Epithelial cell of esophagus (primary cell): ENCODE data around the gene MAD1L1.

Experiments
- DNase-seq: peaks from one replicate; pipeline ENCODE4 v3.0.0; 2010; ENCODE audit warnings: low read depth
- H3K4me3 ChIP-seq: 2 replicates; pipeline ENCODE4 v1.5.1; 2011; ENCODE audit warnings: mild to moderate bottlenecking, low read length, control low read depth
- TF ChIP-seq, protein P1 (sequence below): IDR thresholded peaks from 2 replicates; pipeline ENCODE4 v1.5.1; 2011; ENCODE audit warnings: low read depth, mild to moderate bottlenecking, low read length, control low read depth, inconsistent platforms; ENCODE audit not compliant: insufficient read depth; ENCODE audit errors: missing control alignments

Gene MAD1L1

DNA sequence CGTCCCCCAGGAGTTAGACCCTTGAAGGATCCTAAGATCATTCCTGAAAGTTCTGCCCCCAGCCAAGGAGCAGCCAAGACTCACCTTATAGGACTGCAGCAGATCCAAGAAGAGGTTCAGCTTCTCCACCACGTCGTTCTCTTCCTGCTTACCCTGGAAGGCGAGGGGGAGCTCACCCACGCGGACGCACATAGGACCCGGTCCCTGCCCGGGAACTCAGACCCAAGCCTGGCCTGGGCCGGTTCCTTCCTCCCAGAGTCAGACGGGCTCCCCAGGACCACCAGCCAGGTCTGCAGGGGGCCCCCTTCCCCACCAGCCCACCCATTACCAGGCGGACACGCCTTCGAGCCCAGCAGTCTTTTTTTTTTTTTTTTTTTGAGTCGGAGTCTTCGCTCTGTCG lies 24.9 kb upstream of the MAD1L1 start:
- TF ChIP-seq, protein P1, sequence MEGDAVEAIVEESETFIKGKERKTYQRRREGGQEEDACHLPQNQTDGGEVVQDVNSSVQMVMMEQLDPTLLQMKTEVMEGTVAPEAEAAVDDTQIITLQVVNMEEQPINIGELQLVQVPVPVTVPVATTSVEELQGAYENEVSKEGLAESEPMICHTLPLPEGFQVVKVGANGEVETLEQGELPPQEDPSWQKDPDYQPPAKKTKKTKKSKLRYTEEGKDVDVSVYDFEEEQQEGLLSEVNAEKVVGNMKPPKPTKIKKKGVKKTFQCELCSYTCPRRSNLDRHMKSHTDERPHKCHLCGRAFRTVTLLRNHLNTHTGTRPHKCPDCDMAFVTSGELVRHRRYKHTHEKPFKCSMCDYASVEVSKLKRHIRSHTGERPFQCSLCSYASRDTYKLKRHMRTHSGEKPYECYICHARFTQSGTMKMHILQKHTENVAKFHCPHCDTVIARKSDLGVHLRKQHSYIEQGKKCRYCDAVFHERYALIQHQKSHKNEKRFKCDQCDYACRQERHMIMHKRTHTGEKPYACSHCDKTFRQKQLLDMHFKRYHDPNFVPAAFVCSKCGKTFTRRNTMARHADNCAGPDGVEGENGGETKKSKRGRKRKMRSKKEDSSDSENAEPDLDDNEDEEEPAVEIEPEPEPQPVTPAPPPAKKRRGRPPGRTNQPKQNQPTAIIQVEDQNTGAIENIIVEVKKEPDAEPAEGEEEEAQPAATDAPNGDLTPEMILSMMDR, result no peak
- no peak overlapping the region for H3K4me3 ChIP-seq
- DNase-seq, result no peak

DNA sequence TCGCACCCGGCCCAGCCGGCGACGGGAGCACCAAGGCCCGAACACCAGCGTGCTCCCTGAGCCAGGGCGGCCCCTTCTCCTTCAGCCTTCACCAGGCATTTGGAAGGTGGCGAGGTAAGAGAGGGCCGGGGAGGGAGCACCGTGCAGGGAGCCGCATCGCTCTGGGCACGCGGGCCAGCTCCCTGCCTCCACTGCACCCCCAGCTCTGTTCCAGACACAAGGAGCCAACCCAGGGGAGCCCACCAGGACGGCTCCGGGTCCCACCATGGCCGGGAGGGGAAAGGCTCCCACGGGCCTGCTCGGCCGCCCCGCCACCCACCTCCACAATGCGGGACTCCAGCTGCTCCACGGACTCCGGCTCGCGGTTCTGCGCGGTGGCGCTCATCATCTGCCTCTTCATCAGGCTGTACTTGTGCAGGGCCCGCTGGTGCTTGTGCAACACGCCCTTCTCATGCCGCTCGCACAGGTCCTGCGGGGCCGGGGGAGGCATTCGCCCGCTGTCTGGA lies 24.4 kb upstream of the MAD1L1 start:
- no peak overlapping the region for H3K4me3 ChIP-seq
- TF ChIP-seq, protein P1, result no peak
- DNase-seq, result no peak

DNA sequence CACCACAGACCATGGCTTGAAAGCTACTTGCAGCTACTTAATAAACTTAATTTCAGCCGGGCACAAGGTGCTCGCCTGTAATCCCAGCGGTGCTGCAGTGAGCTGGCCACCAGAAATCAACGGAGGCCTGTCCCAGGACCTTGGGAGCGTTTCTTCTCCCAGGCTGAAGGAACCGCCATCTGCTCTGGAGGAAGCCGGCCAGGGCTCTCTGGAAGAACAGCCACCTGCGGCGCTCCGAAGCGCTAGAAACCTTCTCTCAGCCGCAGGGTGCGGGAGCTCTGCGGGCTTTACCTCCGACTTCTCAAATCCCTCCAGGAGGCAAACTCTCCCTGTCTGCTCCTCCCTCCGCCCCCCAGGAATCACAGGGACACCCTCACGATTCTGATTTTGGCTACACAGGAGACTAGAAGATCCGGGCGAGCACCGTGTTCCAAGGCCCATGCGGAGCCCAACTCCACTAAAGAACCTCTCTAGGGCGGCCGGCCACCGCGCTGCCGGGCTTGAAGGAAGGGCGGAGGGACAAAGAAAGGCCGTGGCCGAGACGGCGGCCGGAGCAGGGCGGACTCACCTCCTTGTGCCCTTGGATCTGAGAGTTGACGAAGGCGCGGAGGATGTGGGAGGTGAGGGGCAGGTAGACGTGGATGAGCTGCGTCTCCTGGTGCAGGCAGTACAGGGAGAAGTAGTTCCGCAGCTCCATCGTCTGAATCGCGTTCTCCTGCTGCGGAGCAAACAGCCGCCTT lies 23.7 kb upstream of the MAD1L1 start:
- no peak for DNase-seq
- TF ChIP-seq, protein P1, result no peak
- H3K4me3 ChIP-seq, result no peak overlapping the region

DNA sequence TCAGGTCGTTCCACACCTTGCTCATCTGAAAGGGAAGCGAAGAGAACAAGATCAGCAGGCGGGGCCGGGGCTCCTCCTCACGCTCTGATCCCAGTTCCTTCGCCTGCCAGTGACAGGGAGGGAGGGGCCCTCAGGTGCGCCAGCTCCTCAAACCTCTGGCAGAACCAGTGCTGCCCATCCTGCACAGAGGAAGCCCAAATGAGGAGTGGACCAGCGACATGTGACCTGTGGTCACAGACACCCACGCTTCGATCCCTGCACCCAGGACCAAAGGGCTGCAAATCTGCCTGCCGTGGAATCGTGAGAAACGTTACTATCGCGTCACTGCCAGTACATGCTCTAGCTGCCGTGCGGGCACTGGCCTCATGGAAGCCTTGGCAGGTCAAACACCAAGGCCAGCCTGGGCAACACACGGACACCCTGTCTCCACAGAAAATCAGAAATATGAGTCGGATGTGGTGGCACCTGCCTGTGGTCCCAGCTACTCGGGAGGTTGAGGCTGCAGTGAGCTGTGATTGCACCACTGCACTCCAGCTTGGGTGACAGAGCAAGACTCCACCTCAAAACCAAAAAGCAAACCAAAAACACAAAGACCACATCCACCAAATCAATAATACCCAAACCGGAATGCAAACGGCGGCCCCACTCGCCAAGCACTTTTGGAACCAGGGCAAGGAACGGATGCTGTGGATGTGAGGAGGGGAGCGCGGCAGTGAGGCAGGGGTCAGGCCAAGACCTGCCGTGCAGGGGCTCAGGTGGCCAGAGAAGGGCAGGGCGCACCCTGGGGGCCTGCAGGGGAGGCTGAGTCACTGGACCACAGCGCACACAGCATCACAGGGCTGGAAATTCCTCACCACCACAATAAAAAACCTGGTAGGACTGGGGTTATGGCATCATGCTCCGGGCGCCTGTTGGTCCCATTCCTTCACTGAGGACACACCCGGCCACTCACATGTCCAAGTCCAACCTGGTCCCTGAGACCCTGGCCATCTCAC lies 22.7 kb upstream of the MAD1L1 start:
- peak; percentile 36 for DNase-seq
- TF ChIP-seq, protein P1, result no peak

DNA sequence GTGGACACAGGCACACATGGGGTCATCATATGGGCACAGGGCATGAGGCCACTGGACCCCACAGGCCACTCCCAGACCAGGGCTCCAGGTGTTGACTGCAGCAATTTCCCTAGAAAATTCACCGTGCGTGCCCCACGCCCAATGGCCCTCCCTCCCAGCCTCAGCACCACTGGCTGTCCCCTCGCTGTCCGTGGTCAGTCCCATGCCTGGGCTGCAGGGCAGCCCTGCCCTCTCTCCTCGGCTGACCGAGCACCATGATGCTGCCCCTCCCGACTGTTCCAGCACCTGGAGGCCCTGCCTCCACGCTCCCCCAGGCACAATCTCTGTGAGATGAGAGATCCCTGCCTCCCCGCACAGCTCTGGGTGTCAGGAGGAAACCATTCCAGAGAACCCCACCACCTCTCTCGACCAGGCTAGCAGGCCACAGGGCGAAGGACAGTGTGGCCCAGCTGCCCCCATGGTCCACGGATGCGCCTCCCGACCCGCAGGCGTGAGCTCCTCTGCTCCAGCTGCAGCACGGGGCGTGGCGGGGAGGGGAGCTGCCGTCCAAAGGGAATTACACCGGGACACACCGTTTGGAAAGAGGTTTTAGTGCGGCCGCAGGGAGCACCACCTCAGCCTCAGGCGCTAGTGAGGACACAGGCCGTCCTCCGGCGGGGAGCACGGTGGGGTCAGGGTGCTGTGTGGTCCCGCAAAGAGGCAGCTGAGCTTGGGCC lies 21.8 kb upstream of the MAD1L1 start:
- H3K4me3 ChIP-seq, result no peak overlapping the region
- TF ChIP-seq, protein P1, result no peak
- DNase-seq, result no peak

More for the DNA sequence above, 22.7 kb upstream of the MAD1L1 start:
- H3K4me3 ChIP-seq, result no peak overlapping the region

DNA sequence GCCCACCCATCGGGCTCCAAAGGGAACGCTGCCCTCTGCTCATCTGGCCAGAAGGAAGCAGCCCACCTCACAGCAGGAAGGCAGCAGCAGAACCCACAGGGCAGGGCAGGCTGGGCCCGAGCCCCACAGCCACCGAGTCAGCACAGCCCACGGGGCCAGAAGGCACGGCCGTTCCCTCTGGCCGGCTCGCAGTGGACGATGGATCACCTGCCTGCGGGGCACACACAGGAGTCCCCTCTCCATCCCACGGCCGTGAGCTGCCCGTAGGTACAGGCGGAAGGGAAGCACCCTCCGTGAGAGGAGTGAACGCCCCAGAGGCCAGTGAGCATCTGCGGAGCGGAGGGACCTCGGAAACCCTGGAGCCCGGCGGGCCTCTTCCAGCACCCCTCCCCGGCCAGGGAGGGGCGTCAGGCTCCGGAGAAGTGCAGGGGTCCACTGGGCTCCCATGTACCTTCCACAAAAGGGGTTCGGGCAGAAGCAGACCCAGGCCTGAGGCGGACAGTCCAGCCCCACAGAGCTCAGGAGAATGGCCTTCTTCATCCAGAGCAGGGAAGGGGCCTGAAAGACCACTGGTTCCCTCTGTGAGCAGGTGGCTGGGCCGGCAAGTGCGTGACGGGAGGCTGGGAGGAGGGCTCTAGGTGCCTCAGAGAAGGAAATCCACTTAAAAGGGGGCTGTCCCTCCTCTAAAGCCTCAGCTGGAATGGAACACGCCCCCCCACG lies 20.9 kb upstream of the MAD1L1 start:
- TF ChIP-seq, protein P1, result no peak
- DNase-seq, result no peak

More for the DNA sequence above, 20.9 kb upstream of the MAD1L1 start:
- H3K4me3 ChIP-seq, result no peak overlapping the region
